MV-4-11 (cell line): ENCODE measurements around the gene INPP5A.

Source experiments
- DNase-seq: peaks from one replicate; lab custom pipeline; 2025; lab: John Stamatoyannopoulos, UW

INPP5A gene

DNA sequence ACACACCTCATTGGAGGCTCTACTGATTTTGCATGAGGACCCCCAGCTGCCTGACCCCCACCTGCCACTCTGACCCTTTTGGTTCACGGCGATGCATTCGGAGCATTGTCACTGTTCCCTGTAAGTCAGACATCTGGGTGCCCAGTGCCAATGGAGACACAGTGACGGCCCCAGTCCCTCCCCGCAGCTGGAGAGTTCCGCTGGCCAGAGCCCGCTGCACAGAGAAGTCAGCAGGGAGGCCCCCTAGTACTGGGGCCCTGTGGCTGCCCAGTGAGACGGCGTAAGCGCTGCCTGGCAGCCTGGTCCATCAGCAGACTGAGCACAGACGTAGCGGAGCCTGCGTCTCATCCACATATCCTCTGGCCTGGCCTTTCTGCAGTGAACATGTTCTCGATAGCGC, 170.9 kb downstream of the INPP5A start:
- no peak for DNase-seq

DNA sequence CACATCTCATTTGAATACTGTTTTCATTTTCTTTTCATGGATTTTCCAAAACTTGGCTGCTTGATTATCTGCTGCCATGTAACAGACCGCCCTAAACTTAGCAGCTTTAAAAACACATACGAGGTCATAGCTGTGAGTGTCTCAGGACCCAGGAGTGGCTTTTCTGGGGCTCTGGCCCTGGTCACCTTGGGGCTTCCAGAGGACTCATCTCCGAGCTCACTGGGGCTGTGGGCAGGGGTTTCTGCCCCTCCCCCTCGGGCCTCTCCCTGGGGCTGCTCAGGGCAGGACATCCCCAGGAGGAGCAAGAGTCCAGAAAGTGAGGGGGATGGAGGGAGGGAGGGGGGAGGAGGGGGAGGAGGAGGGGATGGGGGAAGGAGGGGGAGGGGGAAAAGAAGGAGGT, 171.3 kb downstream of the INPP5A start:
- no peak for DNase-seq

DNA sequence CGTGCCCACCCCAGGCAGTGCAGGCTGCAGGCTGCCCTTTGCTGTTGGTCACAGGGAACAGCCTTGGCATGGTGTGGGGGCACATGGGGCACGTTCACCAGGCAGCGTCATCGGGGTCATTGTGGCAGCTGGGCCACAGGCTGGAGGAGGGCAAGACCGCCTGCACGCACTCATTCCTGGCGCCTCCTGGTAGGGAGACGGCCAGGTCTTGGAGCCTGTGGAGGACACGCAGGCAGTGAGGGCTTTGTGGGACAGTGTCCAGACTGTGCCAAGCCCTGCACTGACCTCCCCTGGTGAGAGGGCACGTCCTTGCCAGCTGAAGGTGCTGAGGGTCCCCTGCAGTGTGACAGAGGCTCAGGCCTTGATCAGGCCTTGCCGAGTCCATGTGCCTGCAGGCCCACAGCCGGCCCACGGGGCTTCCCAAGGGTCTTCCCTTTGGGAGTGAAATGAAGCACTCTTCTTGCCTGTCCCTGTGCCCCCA, 171.9 kb downstream of the INPP5A start:
- no peak for DNase-seq

DNA sequence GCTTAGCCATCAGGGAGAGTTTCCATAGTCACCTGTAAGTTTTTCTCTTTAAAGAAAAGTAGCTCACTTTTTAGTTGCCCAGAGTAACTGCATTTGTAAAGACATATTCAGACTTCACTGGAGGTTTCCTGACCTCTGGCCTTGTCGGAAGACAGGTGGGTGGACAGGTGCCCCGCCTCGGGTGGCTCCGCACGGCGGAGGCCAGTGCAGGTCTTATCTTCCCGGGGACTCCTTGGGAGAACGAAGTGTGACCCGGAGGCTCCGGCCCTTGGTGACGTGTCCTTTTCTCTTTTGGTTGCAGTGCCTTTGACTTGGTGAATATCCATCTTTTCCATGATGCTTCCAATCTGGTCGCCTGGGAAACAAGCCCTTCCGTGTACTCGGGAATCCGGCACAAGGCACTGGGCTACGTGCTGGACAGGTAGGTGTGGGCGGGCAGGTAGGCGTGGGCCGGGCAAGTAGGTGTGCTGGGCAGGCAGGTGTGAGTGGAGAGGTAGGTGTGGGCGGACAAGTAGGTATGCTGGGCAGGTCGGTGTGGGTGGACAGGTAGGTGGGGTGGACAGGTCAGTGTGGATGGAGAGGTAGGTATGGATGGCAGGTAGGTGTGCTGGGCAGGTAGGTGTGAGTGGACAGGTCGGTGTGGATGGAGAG, 172.6 kb downstream of the INPP5A start:
- no peak for DNase-seq

DNA sequence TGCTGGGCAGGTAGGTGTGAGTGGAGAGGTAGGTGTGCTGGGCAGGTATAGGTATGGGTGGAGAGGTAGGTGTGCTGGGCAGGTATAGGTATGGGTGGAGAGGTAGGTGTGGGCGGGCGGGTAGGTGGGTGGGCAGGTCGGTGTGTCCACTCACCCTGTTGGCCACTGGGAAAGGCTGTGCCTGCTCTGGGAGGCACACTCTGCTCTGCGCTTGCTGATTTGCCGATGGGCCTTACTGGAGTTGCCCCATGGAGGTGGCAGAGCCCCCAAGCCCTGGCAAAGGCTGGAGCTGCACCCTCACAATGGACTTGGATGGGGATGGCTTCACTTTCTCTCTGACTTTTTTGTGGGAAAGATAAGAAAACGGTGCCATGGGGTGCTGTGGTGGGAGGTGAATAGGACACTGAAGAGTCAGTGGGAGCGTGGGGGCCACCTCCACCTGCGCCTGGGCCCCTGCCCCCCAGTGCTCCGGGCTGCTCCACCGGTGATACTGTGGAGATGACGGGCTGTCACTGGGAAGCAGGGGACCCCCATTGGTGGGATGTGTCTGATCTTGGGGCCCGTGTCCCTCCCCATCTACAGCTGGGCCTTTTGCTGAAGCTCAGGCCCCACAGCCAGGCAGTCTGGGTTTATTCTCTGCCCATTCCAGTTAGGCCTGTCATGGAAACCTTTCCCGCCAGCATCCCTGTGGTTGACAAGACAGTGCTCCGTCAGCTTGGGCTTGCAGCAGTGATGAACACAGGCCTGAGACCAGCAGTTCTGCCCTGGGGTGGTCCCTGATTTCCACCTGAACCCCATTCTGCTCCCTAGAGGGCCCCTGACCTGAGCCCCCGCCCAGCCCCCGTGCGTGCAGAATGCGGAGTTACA, 173.4 kb downstream of the INPP5A start:
- DNase-seq, result no peak

DNA sequence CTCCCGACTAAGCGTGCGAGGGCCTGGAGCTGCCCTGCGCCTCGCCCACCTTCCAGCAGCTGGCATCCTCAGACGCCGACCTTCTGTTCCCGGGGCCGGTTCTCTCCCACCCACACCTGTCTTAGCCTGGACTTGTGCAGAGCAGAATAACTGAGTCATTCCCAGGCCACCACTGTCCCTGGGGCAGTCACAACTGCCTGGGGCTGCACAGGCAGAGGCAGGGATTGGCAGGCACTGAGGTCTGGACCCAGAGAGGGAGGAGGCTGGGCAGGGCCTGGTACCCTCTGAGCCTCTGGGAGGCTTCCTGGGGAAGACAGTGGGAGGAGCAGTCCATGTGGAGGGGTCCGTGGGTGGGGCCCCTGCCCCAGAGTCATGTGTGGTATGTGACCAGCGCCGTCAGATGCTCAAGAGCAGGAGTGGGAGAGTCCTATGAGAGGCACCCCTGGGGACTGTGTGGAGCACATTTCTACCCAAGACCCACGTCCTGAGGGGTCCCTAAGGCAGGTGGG, 174.1 kb downstream of the INPP5A start:
- DNase-seq, result no peak

DNA sequence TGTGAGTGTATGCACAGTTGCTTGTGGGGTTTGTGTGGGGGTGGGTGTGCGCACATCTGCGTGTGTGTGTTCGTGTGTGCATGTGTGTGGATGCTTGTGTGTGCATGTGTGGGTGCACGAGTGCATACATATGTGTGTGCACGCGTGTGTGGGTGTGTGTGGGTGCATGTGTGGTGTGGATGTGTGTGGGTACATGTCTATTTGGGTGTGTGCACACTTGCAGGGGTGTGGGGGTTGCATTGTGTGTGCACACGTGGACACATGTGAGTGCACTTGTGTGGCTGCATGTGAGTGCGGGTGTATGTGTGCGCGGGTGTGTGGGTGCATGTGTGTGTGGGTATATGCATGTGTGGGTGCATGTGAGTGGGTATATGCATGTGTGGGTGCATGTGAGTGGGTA, 174.7 kb downstream of the INPP5A start:
- no peak for DNase-seq

DNA sequence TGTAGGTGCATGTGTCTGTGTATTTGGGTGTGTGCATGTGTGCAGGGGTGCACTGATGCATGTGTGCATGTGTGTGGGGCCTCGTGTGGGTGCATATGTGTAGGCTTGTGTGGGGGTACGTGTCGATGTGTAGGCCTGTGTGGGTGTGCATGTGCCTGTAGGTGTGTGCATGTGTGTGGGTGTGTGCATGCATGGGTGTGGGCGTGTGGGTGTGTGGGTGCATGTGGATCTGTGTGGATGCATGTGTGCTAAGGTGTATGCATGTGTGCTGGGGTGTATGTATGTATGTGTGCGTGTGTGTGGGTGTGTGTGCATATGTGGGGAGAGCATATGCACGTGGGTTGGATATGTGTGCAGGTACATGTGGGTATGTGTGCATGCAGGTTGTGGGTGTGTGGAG, 175.2 kb downstream of the INPP5A start:
- no peak for DNase-seq

DNA sequence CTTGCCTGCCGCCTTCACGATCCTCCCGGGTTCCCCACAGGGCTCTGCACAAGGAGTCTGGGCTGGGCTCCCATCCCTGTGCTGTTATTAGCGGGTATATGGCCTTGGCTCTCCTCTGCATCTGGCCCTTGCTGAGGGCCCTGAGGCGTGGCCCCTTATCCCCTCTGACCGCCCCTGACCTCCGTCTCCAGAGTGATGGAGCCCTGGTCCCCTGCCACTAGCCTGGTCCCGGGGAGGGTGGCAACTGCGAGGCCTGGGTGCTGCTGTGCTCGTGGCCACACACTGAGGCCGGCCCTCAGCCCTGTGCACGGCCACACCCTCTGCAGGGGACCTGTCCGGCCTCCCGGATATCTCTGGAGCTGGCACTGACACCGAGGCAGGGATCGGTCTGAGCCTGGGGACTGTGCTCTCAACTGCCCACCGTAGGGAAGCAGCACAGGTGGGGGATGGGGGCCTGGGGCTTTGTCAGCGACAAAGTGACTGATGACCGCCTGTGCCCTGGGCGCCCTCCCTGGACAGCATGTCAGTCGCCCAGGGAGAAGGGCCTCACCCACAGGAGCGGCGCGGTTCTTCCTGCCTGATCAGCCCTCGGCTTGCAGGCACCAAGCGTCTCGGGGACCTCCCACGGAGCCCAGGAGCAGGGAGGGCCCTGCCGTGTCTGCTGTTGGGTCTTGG, 176.0 kb downstream of the INPP5A start:
- DNase-seq, result no peak

DNA sequence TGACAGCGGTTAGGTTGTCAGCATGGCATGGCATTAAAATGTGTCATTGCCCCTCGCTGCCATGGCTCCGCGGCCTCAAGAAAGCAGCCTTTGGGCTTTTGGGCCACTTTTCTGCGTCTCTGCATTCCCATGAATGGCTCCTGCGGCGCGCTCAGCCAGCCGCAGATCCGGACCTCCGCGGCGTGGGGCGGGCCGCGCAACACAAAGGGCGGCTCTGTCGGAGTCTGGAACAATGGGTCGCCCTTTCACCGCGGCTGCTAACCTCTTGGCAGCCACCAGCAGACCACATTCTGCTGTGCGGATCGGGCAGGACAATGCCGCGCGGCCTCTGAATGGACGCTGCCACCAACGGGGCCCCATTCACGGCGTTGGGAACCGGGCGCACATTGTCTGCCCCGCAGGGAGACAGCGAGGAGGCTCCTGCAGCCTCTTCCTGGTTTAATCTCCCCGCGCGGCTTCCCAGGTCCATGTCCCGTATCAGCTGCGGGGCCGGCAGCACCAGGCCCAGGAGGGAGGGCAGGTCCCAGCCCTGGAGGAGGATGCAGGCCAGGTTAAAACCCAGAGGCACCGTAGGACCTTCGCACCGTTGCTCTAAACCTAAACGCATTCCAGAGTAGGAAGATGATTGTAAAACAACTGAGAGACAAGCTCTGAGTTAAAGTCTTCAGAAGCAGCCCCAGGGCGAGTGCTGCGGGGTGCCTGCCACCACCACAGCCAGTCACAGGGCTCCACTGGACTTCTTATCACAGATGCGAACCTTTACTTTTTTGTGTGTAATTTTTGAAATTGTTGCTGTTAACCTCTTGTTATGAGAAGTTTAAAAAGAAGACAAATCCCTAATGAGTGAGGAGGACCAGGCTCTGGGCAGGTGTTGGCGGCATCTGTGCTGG, 176.8 kb downstream of the INPP5A start:
- no peak for DNase-seq

DNA sequence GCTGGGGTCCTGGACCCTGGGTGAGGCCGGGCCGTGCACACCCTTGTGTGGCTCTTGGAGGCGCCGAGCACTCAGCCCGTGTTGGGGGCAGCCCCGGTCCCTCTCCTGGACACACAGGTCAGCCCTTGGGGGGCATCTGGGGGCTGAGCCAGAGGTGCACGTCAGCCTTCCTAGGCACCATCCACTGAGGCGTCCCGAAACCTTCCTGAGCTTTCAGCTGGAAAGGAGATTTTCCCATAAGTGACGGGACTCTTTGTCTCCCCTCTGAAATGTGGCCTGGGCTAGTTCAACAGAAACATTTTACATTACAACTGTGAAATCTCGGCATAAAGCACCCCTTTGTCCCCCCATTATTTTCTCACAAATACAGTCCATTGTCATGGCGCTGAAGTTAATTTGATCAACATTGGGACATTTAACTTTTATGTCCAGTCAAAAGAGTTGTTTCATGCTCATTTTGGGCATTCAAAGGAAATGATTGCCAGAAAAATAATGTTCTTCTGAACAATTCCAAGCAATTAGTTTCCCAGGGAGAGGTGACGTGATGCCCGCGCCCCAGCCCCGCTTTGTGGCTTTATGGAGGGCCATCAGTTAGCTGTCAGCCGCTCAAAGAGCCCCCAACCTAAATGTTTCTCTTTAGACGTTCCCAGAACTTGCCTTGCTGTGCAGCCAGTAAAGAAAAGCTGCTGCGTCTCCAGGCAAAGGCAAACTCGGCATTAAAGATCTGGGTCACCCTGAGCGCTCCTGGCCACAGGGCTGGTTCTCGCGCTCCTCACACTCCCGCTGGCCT, 177.6 kb downstream of the INPP5A start:
- no peak for DNase-seq

DNA sequence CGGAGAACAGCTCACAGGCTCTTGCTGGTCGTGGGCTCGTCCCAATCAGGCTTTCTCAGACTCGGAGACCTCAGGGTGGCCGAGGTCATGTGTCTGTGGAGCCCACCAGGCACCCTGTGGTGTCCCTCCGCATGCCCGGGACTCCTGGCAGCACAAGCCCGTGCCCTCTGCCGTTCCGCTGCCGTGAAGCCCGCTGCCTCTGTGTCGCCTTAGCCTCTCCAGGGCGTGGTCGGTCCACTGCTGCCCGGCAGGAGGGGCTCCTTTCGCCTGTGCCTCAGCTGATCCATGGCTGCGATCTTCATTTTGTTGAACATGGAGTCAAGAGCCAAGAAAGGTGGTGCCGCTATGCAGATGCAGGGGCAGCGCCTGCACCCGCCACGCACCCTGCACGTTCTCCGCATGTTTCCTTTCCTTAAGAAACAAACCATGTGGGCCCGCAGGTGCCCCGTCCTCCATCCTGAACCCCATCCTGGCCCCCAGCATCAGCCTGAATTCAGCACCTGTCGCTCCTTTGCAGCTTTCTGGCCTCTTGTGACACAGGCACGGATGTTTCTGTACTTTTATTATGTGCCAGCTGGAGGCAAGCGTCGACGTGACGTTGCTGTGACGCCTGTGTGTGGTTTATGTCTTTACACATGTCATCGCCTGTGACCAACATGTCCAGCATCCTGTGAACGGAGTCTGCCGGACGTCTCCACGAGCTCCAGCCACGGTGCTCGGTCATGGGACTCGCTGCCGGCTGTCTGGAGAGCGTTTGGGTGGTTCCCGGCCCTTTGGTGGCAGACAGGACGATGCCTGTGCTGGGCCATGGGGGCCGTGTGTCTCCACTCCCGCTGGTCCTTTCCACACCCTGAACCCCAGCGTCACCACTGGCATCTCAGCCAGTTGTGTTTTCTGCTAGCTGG, 178.4 kb downstream of the INPP5A start:
- no peak for DNase-seq

DNA sequence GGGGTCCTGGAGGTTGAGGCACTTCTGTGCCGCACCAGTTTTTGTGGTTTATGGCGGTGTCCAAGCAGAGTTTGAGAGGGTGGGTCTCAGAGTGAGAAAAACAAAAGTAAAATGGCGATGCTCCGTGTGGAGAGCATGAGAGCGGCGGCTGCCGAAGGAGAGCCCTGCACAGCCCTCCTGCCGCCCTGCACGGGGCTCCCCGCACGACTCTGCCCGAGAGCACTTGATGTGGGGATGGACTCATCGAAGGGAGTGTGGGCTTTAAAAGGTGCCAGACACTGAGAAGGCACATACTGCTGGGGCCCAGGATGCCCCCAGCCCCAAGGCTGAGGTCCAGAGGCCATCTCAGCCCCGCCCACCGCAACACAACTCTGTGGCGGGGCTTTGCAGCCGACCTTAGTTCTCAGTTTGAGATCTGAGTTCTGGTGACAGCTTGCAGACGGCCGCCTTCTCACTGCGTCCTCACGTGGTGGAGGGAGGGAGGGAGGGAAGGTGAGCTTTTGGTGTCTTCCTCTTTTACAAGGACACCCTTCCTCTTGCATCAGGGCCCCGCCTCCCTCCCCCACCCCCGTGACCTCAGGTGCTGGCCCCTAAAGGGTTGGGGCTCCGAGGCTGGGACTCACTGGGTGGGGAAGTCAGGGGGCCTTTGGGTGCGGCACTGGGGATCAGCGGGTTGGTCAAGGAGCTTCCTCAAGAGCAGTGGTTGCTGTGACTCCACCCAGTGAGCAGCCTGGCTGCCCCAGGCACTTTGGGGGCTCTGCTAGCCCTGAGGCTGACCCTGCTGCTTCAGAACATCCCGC, 179.3 kb downstream of the INPP5A start:
- DNase-seq, result peak; percentile 38

DNA sequence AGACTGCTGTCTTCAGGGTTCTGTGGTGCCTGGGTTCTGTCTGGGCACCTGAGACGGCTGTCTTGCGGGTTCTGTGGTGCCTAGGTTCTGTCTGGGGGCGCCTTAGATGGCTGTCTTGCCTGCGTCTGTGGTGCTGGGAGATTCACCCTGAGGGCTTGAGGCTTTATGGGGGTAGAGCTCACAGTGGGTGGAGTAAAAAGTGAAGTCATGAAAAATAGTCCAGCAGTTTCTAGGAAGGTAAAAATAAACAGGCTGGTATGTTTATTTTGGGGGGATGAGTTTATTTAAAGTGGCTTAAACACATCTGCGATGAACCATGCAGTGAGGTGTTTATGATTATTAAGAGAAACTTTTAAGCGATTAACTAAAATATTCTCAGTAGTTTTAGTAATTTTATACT, 184.1 kb downstream of the INPP5A start:
- no peak for DNase-seq

DNA sequence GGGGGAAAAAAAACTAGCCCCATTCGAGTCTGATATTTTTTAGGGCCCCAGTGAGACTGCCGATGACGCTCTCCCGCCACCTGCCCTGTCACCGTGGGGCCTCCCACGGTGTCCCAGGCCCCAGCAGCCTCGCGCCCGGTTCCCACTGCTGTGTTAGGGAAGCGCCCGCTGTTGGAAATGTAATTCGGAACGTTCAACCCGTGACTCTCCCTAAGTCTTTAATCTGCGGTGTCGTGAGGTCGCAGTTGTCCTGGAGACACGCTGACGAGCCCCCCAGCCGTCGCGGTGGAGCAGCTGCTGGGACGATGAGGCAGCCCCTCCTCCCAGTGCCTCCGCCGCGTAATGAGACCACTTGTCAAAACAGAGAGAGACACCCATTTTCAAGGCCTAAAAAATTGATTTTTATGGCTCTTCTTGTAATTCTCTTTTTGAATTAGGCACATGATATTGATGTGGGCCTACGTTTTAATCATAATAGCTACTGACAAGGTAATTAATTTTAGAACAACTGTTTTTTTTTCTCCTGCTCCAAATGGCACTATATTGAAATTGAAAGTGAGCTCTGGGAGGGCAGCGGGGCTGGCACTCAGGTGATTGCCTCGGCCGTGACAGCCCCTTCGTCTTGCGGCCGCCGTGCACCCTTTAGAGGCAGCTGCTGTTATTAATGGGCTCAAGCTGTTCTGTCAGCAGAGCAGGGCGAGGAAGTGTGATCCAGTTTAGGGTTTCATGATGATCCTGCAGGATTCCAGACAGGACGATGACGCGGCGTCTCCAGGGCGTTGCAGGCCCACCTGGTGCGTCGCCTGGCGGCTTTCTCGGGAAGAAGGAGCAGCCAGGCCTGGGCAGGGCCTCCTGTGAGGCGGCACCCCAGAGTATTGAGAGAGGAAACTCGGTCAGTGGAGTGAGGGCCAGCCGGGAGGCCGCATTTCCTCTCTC, 185.1 kb downstream of the INPP5A start:
- DNase-seq, result no peak

DNA sequence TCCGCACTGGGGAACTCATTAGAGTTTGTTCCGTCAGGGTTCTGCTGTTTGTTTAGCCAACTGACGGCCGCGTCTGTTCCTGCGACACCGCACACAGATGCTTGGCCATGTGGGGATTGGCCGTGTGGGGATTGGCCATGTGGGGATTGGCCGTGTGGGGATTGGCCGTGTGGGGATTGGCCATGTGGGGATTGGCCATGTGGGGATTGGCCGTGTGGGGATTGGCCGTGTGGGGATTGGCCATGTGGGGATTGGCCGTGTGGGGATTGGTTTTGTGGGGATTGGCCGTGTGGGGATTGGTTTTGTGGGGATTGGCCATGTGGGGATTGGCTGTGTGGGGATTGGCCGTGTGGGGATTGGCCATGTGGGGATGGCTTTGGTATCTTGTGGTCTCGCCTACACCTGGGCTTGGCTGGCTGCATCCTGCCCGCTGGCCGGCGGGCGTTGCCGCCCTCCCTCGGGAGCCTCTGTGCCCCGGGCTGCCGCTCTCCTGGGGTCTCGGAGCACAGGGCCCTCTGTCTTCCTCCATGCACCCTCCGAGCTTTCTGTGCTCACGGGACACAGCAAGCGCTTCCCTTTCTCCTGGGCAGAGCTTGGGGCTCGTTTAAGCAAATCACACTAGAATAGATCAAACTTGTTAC, 185.9 kb downstream of the INPP5A start:
- no peak for DNase-seq

DNA sequence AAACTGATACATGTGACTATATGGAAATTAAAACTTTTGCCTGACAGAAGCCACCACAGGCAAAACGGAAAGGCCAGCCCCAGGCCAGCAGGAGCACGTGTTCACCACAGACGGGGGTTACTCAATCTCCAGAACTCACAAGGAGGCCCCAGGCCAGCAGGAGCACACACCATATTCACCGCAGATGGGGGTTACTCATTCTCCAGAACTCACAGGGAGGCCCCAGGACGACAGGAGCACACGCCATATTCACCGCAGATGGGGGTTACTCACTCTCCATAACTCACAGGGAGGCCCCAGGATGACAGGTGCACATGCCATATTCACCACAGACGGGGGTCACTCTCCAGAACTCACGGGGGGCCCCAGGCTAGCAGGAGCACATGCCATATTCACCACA, 186.9 kb downstream of the INPP5A start:
- peak; percentile 99 for DNase-seq
